Upper lobe of right lung (tissue), 1 donor: Measurements from ENCODE around the gene CDYL. TPM values are rescaled to one million over a fixed set of nuclear protein-coding genes. Genes with fewer than 3 reads are reported as not detected.
"Not testable (repeated sequence)": the region's sequence is repeated elsewhere in the genome, so short reads cannot be mapped to it uniquely, and the experiment has no call there.

Experiments used
- ATAC-seq: fragments of 200-7000 bp; cut with Tn5 transposase; one replicate; pipeline ENCODE4 v1.9.1; 2020; ENCODE audit warnings: mild to moderate bottlenecking, moderate library complexity
- DNase-seq: peaks from one replicate; pipeline ENCODE4 v3.0.0-alpha.2; 2020
- H3K27ac ChIP-seq: fragments of 200-600 bp; one replicate; pipeline ENCODE4 v1.8.0; 2022
- H3K27me3 ChIP-seq: fragments of 200-600 bp; one replicate; pipeline ENCODE4 v1.8.0; 2022; ENCODE audit warnings: mild to moderate bottlenecking
- H3K36me3 ChIP-seq: fragments of 200-600 bp; one replicate; pipeline ENCODE4 v1.8.0; 2022
- H3K4me1 ChIP-seq: fragments of 200-600 bp; one replicate; pipeline ENCODE4 v1.8.0; 2022
- H3K4me3 ChIP-seq: fragments of 200-600 bp; one replicate; pipeline ENCODE4 v1.8.0; 2022; ENCODE audit warnings: mild to moderate bottlenecking
- H3K9me3 ChIP-seq: fragments of 200-600 bp; one replicate; pipeline ENCODE4 v1.8.0; 2022
- intact Hi-C: fragments of 100-400 bp; cut with DNase I; formaldehyde crosslinking; loops from one replicate; pipeline ENCODE4 v1.11.0; 2022
- total RNA-seq: library from RNA; stranded (reverse); fragmentation: NEBNext Ultra II Directional; extraction: Animal tissue kit (Norgen Biotek cat#: 25700); gene quantifications from one replicate; pipeline ENCODE4 v1.2.1, GENCODE V29; 2021
- TF ChIP-seq, protein P1 (sequence below): fragments of 200-600 bp; IDR thresholded peaks from one replicate; pipeline ENCODE4 v1.8.0; 2022; ENCODE audit warnings: antibody characterized with exemption
- donor health status: DM: no; HTN: yes; CAD: no; lungs with severe emphysema.

The CDYL gene
- total RNA-seq, 1 donor from 2014 or later = 40.8 TPM

- H3K4me3 ChIP-seq = no peak overlapping the region
- intact Hi-C loops = no loop called here
- H3K27ac ChIP-seq = no peak overlapping the region
- H3K4me1 ChIP-seq = no peaks in the 10 kb centered on the region
- TF ChIP-seq, protein P1, sequence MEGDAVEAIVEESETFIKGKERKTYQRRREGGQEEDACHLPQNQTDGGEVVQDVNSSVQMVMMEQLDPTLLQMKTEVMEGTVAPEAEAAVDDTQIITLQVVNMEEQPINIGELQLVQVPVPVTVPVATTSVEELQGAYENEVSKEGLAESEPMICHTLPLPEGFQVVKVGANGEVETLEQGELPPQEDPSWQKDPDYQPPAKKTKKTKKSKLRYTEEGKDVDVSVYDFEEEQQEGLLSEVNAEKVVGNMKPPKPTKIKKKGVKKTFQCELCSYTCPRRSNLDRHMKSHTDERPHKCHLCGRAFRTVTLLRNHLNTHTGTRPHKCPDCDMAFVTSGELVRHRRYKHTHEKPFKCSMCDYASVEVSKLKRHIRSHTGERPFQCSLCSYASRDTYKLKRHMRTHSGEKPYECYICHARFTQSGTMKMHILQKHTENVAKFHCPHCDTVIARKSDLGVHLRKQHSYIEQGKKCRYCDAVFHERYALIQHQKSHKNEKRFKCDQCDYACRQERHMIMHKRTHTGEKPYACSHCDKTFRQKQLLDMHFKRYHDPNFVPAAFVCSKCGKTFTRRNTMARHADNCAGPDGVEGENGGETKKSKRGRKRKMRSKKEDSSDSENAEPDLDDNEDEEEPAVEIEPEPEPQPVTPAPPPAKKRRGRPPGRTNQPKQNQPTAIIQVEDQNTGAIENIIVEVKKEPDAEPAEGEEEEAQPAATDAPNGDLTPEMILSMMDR = no peak
- peaks cover 6% of the 10 kb centered on the region for H3K9me3 ChIP-seq
- DNase-seq = no peak
- H3K36me3 ChIP-seq = no peaks in the 10 kb centered on the region
- no peak for ATAC-seq
- H3K27me3 ChIP-seq = no peaks in the 10 kb centered on the region
These were observed 88.3 kb downstream of the CDYL start for GRCh38 chr6:4864519-4864918.

DNA sequence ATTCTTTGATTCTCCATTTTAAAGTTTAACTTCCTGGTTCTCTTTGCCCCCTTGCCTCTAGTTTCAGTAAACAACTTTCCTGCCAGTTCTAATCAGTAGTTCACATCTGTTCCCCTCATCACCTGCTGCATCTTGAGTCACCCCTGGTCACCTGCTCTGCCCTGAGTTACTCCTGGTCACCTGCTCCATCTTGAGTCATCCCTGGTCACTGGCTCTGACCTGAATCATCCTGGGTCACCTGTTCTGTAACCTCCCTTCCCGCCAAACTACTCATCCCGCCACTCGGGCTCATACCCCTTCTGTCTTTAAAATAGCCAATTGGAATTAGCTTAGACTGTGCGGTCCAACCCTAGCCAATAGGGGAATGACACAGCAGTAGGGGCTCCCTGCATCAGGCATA, 88.8 kb downstream of the CDYL start:
- H3K4me3 ChIP-seq, ATAC-seq, H3K9me3 ChIP-seq, H3K27me3 ChIP-seq, H3K4me1 ChIP-seq, intact Hi-C loops, DNase-seq, H3K36me3 ChIP-seq, H3K27ac ChIP-seq: not testable (repeated sequence)

DNA sequence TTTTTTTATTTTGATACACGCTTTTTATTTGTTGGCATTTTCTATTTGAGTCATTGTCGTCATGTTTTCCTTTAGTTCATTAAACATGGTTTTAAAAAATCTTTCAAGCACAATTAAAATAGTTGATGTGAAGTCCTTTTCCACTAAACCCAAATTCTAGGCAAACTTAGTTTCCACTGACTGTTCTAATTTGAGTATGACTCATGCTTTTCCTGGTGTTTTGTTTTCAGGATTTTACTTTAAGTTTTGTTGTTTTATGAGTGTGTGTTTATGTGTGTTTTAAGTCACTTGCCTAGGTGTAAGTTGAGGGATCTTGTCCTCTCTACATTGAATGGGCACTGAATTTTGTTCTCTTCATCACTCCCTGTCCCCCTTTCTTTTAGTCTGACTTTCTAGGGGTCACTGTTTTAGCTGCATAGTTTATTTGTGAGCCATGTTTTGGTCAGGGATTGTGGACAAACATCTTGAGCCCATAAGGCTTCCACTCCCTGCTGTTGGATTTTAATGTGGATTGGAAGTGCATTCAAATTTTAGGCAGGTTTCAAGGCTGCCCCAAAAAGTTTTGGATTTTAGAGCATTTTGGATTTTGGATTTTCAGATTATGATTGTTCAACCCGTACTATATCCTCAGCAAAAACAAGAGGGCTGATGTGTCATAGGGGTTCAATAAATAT, 94.8 kb downstream of the CDYL start:
- Histone ChIP-seq H3K4me3 (no peak overlapping the region), H3K27me3 (no peaks in the 10 kb centered on the region), H3K4me1 (no peaks in the 10 kb centered on the region), H3K9me3 (no peaks in the 10 kb centered on the region), H3K36me3 (no peaks in the 10 kb centered on the region), H3K27ac (no peak overlapping the region)
- intact Hi-C loops = no loop called here
- no peak for DNase-seq
- no peak for ATAC-seq
- TF ChIP-seq, protein P1 = no peak

DNA sequence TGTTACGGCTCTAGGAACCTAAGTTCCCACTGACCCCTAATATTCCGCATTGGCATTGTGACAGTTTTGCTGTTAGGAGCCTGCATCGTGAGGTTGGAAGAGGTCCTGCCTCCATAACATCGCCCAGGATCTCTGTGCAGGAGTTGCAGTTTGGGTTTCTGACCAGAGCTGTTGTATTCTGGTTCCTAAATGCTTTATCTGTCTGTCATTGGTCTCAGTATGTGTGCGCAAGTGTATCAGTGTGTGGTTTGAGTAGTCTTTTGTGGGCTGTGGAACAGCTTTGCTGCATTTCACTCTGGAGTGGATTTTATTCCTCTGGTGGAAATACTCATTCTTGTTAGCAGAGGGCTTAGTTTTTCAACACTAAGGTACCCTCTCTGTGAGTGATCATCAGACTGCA, 95.6 kb downstream of the CDYL start:
- no peaks in the 10 kb centered on the region for H3K36me3 ChIP-seq
- no peak overlapping the region for H3K4me3 ChIP-seq
- no peaks in the 10 kb centered on the region for H3K4me1 ChIP-seq
- no peak overlapping the region for H3K27ac ChIP-seq
- ATAC-seq = no peak
- no peaks in the 10 kb centered on the region for H3K9me3 ChIP-seq
- no peak for DNase-seq
- intact Hi-C loops = no loop called here
- no peaks in the 10 kb centered on the region for H3K27me3 ChIP-seq
- TF ChIP-seq, protein P1 = no peak

GRCh38 chr6:4872841-4873240, 96.6 kb downstream of the CDYL start:
- Histone ChIP-seq H3K27ac (no peak overlapping the region), H3K4me1 (no peaks in the 10 kb centered on the region), H3K9me3 (no peaks in the 10 kb centered on the region), H3K4me3 (no peak overlapping the region), H3K36me3 (no peaks in the 10 kb centered on the region), H3K27me3 (no peaks in the 10 kb centered on the region)
- intact Hi-C loops = no loop called here
- no peak for DNase-seq
- no peak for ATAC-seq
- TF ChIP-seq, protein P1 = no peak

DNA sequence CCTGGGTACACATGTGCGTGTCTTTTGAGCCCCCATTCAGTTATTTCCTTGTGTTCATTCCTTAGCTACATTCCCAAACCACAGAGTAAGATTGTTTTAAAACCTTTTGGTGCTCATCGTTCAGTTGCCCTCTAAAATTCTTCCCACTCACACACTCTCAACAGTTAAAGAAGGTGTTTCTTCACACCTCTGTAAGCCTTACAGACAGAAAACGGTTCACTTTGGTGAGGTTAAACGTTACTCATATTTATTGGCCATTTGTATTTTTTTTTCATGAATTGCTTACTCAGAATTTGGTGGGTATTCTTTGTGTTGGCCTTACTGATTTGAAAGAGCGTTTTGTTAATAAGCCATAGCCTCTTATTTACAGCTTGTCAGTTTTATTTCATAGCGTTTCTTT, 97.7 kb downstream of the CDYL start:
- ATAC-seq = no peak
- no peak overlapping the region for H3K27ac ChIP-seq
- no peak overlapping the region for H3K4me3 ChIP-seq

More for the DNA sequence above, 97.7 kb downstream of the CDYL start:
- Histone ChIP-seq H3K36me3 (no peaks in the 10 kb centered on the region), H3K27me3 (no peaks in the 10 kb centered on the region), H3K4me1 (no peaks in the 10 kb centered on the region), H3K9me3 (no peaks in the 10 kb centered on the region)
- intact Hi-C loops = no loop called here
- TF ChIP-seq, protein P1 = no peak
- DNase-seq = no peak
